H1 (cell line): ENCODE results near the gene ANKRD6. TPM values are rescaled to one million over a fixed set of nuclear protein-coding genes. Genes with fewer than 3 reads are reported as not detected.

Experiments
- CREB1 ChIP-seq: IDR thresholded peaks from 2 replicates; pipeline ENCODE4 v1.6.1; 2012; ENCODE audit warnings: inconsistent platforms
- JUN ChIP-seq: IDR thresholded peaks from 2 replicates; pipeline ENCODE4 v1.6.1; 2011; ENCODE audit warnings: low read depth, mild to moderate bottlenecking, improper control_type of control experiment, low read length
- MAFK ChIP-seq: IDR thresholded peaks from 2 replicates; pipeline ENCODE4 v1.6.1; 2012; ENCODE audit warnings: low read depth, mild to moderate bottlenecking, improper control_type of control experiment, low read length
- RAD21 ChIP-seq, 2 experiments: IDR thresholded peaks in 1 of 2; conservative IDR thresholded peaks in 1 of 2; 2 replicates each; pipeline ENCODE4 v1.6.1; 2011; ENCODE audit warnings: low read depth in 2 of 2, low read length in 2 of 2, improper control_type of control experiment in 1 of 2, inconsistent platforms in 1 of 2, mild to moderate bottlenecking in 1 of 2, moderate library complexity in 1 of 2
- TAF7 ChIP-seq: optimal IDR thresholded peaks from 2 replicates; pipeline ENCODE3; 2011; ENCODE audit warnings: low read depth, mild to moderate bottlenecking, inconsistent platforms, low read length, moderate library complexity, borderline replicate concordance
- polyA plus RNA-seq, 7 experiments: library from polyadenylated mRNA; depleted of rRNA in 3 of 7; stranded (reverse) in 5 of 7; unstranded in 2 of 7; fragments of >200 nt in 5 of 7; fragments of 200-250 nt in 2 of 7; gene quantifications; 1 replicate in 5 of 7; 2 replicates in 1 of 7; 4 replicates in 1 of 7; pipeline versions ENCODE4 v1.2.1 to v1.2.3, GENCODE V29; 2011 to 2013; ENCODE audit warnings: missing spikeins in 2 of 7, mixed read lengths in 2 of 7
- total RNA-seq: library from RNA; stranded (reverse); fragmentation: NEBNext Ultra II Directional; extraction: Animal tissue kit (Norgen Biotek cat#: 25700); gene quantifications from 2 replicates; pipeline ENCODE4 v1.2.1, GENCODE V29; 2021
- TF ChIP-seq, protein P1 (sequence below): fragments of 300-600 bp; sonication (generic); IDR thresholded peaks from 2 replicates; pipeline ENCODE4 v1.7.1; 2012; ENCODE audit warnings: low read length, moderate library complexity, mild to moderate bottlenecking, inconsistent platforms; ENCODE audit not compliant: insufficient replicate concordance

Gene ANKRD6
- total and polyA plus RNA-seq, 2 of the 8 experiments (the other 6 are each of a cell fraction or from before 2014, with no cell fraction given): 5.9 to 12.8 TPM

DNA sequence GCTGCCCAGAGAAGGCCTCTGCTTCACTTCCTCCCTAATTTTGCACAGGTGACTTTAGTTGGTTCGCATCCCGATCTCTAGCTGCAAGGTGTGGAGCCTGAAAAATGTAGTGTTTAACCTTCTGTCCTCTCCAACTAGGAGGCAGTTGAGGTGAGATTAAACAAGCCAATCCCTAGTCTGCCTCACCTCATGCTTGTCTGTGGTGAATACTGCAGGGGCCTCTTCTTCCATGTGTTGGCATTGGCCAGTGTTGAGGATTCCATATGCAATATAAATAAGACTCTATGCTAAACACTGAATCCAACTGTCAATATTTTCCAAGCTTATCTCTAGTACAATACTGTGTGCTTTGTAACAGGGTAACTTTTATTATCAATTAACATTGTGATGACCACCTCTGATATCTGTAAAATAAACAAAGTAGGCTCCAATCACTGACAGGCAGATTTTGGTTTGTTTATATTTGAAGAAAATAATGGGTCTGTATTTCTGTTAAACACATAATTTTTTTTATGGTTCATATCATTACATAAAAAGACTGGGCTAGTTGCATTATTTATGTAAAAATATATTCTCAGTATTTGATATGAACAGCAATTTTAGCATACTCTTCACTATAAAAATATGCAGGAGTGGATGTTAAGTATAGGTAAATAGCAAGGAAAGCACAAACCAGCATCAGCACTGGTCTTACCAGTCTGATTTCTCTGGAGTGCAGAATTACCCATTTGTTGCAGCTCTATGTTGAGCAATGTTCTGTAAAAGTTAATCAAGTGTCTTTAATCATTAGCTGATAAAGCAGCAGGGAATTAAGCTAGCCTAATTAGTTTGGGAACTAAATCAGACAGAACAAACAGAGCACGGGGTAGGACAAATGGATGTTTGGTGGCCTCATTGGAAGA is 74.0 kb downstream of the ANKRD6 start (continued):
- TF ChIP-seq, protein P1, sequence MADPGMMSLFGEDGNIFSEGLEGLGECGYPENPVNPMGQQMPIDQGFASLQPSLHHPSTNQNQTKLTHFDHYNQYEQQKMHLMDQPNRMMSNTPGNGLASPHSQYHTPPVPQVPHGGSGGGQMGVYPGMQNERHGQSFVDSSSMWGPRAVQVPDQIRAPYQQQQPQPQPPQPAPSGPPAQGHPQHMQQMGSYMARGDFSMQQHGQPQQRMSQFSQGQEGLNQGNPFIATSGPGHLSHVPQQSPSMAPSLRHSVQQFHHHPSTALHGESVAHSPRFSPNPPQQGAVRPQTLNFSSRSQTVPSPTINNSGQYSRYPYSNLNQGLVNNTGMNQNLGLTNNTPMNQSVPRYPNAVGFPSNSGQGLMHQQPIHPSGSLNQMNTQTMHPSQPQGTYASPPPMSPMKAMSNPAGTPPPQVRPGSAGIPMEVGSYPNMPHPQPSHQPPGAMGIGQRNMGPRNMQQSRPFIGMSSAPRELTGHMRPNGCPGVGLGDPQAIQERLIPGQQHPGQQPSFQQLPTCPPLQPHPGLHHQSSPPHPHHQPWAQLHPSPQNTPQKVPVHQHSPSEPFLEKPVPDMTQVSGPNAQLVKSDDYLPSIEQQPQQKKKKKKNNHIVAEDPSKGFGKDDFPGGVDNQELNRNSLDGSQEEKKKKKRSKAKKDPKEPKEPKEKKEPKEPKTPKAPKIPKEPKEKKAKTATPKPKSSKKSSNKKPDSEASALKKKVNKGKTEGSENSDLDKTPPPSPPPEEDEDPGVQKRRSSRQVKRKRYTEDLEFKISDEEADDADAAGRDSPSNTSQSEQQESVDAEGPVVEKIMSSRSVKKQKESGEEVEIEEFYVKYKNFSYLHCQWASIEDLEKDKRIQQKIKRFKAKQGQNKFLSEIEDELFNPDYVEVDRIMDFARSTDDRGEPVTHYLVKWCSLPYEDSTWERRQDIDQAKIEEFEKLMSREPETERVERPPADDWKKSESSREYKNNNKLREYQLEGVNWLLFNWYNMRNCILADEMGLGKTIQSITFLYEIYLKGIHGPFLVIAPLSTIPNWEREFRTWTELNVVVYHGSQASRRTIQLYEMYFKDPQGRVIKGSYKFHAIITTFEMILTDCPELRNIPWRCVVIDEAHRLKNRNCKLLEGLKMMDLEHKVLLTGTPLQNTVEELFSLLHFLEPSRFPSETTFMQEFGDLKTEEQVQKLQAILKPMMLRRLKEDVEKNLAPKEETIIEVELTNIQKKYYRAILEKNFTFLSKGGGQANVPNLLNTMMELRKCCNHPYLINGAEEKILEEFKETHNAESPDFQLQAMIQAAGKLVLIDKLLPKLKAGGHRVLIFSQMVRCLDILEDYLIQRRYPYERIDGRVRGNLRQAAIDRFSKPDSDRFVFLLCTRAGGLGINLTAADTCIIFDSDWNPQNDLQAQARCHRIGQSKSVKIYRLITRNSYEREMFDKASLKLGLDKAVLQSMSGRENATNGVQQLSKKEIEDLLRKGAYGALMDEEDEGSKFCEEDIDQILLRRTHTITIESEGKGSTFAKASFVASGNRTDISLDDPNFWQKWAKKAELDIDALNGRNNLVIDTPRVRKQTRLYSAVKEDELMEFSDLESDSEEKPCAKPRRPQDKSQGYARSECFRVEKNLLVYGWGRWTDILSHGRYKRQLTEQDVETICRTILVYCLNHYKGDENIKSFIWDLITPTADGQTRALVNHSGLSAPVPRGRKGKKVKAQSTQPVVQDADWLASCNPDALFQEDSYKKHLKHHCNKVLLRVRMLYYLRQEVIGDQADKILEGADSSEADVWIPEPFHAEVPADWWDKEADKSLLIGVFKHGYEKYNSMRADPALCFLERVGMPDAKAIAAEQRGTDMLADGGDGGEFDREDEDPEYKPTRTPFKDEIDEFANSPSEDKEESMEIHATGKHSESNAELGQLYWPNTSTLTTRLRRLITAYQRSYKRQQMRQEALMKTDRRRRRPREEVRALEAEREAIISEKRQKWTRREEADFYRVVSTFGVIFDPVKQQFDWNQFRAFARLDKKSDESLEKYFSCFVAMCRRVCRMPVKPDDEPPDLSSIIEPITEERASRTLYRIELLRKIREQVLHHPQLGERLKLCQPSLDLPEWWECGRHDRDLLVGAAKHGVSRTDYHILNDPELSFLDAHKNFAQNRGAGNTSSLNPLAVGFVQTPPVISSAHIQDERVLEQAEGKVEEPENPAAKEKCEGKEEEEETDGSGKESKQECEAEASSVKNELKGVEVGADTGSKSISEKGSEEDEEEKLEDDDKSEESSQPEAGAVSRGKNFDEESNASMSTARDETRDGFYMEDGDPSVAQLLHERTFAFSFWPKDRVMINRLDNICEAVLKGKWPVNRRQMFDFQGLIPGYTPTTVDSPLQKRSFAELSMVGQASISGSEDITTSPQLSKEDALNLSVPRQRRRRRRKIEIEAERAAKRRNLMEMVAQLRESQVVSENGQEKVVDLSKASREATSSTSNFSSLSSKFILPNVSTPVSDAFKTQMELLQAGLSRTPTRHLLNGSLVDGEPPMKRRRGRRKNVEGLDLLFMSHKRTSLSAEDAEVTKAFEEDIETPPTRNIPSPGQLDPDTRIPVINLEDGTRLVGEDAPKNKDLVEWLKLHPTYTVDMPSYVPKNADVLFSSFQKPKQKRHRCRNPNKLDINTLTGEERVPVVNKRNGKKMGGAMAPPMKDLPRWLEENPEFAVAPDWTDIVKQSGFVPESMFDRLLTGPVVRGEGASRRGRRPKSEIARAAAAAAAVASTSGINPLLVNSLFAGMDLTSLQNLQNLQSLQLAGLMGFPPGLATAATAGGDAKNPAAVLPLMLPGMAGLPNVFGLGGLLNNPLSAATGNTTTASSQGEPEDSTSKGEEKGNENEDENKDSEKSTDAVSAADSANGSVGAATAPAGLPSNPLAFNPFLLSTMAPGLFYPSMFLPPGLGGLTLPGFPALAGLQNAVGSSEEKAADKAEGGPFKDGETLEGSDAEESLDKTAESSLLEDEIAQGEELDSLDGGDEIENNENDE: no peak
- TF ChIP-seq JUN (no peak), TAF7 (no peak), RAD21 (IDR thresholded peaks at IDR 0.05 in 1 of 2, conservative IDR thresholded peaks at IDR 0.05 in 1 of 2; ENCODE audit: low read depth in 2 of 2, low read length in 2 of 2) (no peak), MAFK (no peak), CREB1 (no peak)
